Measurements from ENCODE around the gene SLC25A23. TPM values are rescaled to one million over a fixed set of nuclear protein-coding genes. Genes with fewer than 3 reads are reported as not detected.

The SLC25A23 gene
- total RNA-seq, 2 donors from 2014 or later, result 24.6 to 26.3 TPM

DNA sequence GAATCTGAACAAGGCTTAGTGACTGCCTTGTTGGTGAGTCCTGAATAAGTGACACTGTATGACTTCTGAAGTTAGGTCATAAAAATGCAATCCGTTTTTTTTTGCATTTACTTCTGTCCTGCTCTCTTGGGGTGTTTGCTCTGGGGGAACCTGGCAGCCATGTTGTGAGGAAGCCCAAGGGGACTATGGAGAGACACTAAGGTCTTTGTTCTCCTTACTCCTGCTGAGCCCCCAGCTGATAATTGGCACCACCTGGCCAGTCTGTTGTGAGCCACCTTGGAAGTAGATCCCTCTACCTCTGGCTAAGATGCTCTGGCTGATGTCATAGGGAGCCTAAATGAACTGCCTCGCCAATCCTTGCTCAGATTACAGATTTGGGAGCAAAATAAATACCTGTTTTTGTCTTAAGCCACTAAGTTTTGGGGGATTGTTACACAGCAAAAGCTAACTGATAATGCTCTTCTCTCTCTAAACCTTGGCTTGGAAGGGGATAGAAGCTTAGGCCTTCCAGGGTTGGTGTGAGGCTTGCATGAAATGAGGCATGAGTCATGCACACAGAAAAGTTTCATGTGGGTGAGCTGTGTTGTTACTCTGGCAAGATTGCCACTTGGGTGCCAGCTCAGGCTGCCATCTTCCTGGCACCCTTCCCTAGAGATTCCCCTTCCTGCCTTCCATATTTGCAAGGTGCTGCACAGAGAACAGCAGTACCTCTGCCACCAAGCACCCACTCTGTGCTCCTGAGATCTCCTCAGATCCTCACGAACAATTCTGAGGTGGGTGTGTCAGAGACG, 32.4 kb upstream of the SLC25A23 start:
- Mint-ChIP-seq H3K27me3 (ENCODE audit: low read depth) (no peaks in the 10 kb centered on the region), H3K4me1 (ENCODE audit: low read depth) (peaks cover 23% of the 10 kb centered on the region), H3K27ac (no peak overlapping the region), H3K36me3 (ENCODE audit: insufficient read depth in 2 of 2) (peaks cover 4 to 5% of the 10 kb centered on the region in 2 donors), H3K9me3 (peaks cover 2 to 3% of the 10 kb centered on the region in 2 donors), H3K4me3 (no peak overlapping the region)
- ATAC-seq (replicated peaks in 1 of 2), result no peak
- no peak for DNase-seq

- H3K4me3 Mint-ChIP-seq, result peak overlapping the region; percentile 77 to 85
- H3K9me3 Mint-ChIP-seq, result peaks cover 2 to 3% of the 10 kb centered on the region in 2 donors
- DNase-seq (no peak), ATAC-seq (replicated peaks in 1 of 2) (no peak)
- peaks cover 23% of the 10 kb centered on the region for H3K4me1 Mint-ChIP-seq (ENCODE audit: low read depth)
- peak overlapping the region; percentile 77 for H3K27ac Mint-ChIP-seq
- H3K27me3 Mint-ChIP-seq (ENCODE audit: low read depth), result no peaks in the 10 kb centered on the region
- H3K36me3 Mint-ChIP-seq (ENCODE audit: insufficient read depth in 2 of 2), result peaks cover 4 to 5% of the 10 kb centered on the region in 2 donors
Measured at GRCh38 chr19:6490134-6490533, 30.5 kb upstream of the SLC25A23 start.

- no peaks in the 10 kb centered on the region for H3K27me3 Mint-ChIP-seq (ENCODE audit: low read depth)
- peaks cover 4 to 5% of the 10 kb centered on the region in 2 donors for H3K36me3 Mint-ChIP-seq (ENCODE audit: insufficient read depth in 2 of 2)
- peak overlapping the region; percentile 77 to 85 for H3K4me3 Mint-ChIP-seq
- H3K27ac Mint-ChIP-seq, result peak overlapping the region; percentile 77
- ATAC-seq (replicated peaks in 1 of 2), result peak; percentile 86 to 89
- DNase-seq, result peak in 1 of 2 donors; percentile 39
- H3K4me1 Mint-ChIP-seq (ENCODE audit: low read depth), result peaks cover 23% of the 10 kb centered on the region
- peaks cover 2 to 3% of the 10 kb centered on the region in 2 donors for H3K9me3 Mint-ChIP-seq
Measured at GRCh38 chr19:6489278-6490061, 29.9 kb upstream of the SLC25A23 start.

DNA sequence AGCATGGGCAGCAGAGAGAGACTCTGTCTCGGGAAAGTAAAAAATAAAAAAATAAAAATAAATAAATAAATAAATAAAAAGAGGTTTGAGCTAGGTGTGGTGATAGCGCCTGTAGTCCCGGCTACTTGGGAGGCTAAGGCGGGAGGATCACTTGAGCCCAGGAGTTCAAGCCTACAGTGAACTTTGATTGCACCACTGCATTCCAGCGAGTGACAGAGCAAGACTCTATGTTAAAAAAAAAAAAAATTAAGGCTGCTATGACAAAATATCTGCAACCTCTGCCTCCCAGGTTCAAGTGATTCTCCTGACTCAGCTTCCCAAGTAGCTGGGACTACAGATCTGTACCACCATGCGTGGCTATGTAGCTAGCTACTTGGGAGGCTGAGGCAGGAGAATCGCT, 25.2 kb upstream of the SLC25A23 start:
- H3K36me3 Mint-ChIP-seq (ENCODE audit: insufficient read depth in 2 of 2), result peaks cover 3 to 5% of the 10 kb centered on the region in 2 donors
- no peak overlapping the region for H3K4me3 Mint-ChIP-seq
- peaks cover 30% of the 10 kb centered on the region for H3K4me1 Mint-ChIP-seq (ENCODE audit: low read depth)
- DNase-seq (no peak), ATAC-seq (replicated peaks in 1 of 2) (no peak)
- H3K27me3 Mint-ChIP-seq (ENCODE audit: low read depth), result no peaks in the 10 kb centered on the region
- H3K9me3 Mint-ChIP-seq, result no peaks in the 10 kb centered on the region
- no peak overlapping the region for H3K27ac Mint-ChIP-seq

DNA sequence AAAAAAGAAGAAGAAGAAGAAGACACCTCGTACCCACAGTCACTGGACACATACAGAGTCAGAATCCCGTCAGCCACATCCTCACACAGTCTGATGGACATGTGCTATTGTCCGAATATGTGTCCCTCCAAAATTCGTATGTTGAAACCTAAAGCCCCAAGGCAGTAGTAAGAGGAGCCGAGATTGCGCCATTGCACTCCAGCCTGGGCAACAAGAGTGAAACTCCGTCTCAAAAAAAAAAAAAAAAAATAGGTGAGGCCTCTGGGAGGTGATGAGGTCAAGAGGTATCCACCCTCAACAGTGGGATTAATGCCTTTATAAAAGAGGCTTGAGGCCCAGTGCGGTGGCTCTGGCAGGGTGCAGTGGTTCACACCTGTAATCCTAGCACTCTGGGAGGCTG, 24.6 kb upstream of the SLC25A23 start:
- Mint-ChIP-seq H3K27me3 (ENCODE audit: low read depth) (no peaks in the 10 kb centered on the region), H3K4me3 (no peak overlapping the region), H3K27ac (peak overlapping the region; percentile 22), H3K4me1 (ENCODE audit: low read depth) (peaks cover 25% of the 10 kb centered on the region), H3K36me3 (ENCODE audit: insufficient read depth in 2 of 2) (peaks cover 3 to 5% of the 10 kb centered on the region in 2 donors), H3K9me3 (no peaks in the 10 kb centered on the region)
- no peak for DNase-seq
- no peak for ATAC-seq (replicated peaks in 1 of 2)

- no peak for ATAC-seq (replicated peaks in 1 of 2)
- Mint-ChIP-seq H3K4me3 (no peak overlapping the region), H3K4me1 (ENCODE audit: low read depth) (peaks cover 24% of the 10 kb centered on the region), H3K9me3 (no peaks in the 10 kb centered on the region), H3K36me3 (ENCODE audit: insufficient read depth in 2 of 2) (peaks cover 3 to 5% of the 10 kb centered on the region in 2 donors), H3K27me3 (ENCODE audit: low read depth) (no peaks in the 10 kb centered on the region), H3K27ac (no peak overlapping the region)
- no peak for DNase-seq
Measured at GRCh38 chr19:6483235-6483634, 23.6 kb upstream of the SLC25A23 start.

GRCh38 chr19:6482343-6482686, 22.7 kb upstream of the SLC25A23 start:
- H3K36me3 Mint-ChIP-seq (ENCODE audit: insufficient read depth in 2 of 2), result peaks cover 3 to 5% of the 10 kb centered on the region in 2 donors
- DNase-seq, result no peak
- H3K4me3 Mint-ChIP-seq, result peak overlapping the region; percentile 92 to 93
- H3K4me1 Mint-ChIP-seq (ENCODE audit: low read depth), result peaks cover 24% of the 10 kb centered on the region
- H3K9me3 Mint-ChIP-seq, result no peaks in the 10 kb centered on the region
- peak overlapping the region; percentile 90 for H3K27ac Mint-ChIP-seq
- peak; percentile 15 to 20 for ATAC-seq (replicated peaks in 1 of 2)
- no peaks in the 10 kb centered on the region for H3K27me3 Mint-ChIP-seq (ENCODE audit: low read depth)

DNA sequence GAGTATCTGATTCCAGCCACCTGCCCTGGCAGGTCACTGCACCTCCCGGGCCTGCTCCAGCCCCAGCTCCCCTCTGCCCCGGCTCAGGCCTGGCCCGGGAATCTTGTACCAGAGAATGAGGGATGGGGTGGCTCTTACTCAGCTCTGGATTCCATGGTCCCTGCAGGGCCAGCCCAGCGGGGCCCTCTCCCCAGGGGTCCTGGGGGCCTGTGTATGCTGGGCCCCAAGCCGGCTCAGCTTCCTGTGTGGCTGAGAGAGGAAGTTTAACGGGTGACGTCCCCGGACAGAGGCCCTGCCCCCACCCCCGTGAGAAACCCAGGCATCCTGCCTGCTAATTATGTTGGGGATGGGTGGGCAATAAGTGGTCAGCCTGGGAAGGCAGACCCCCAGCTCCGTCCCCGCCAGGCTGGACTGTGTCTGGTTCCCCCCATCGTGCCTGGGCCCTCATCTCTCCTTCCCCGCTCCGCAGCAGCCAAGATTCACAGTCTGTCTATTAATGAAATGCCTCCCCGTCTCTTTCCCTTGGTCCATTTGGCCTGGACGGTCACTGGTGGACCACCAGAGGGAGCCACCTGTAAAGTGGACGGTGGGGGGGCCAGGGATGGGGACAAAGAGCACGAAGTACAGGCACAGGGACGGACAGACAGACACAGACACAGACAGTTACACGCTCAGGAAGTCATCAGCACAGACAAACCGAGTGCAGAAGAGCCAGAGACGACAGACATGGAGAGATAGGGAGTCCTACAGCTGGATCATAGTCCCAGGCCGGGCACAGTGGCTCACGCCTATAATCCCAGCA, 22.1 kb upstream of the SLC25A23 start, which contains the start of gene DENND1C:
Gene DENND1C, minus strand, starts transcription at position 247 of the 802 bp plus-strand sequence. Its CDS starts 92 bp downstream, at position 155.
- ATAC-seq (replicated peaks in 1 of 2) (peak; percentile 86 to 88), DNase-seq (peak; percentile 77 to 79)
- H3K36me3 Mint-ChIP-seq (ENCODE audit: insufficient read depth in 2 of 2), result peaks cover 3 to 7% of the 10 kb centered on the region in 2 donors
- peak within 1 kb of the TSS; percentile 92 to 93 for H3K4me3 Mint-ChIP-seq
- H3K27me3 Mint-ChIP-seq (ENCODE audit: low read depth), result no peaks in the 10 kb centered on the region
- H3K9me3 Mint-ChIP-seq, result no peaks in the 10 kb centered on the region
- peak within 1 kb of the TSS; percentile 90 for H3K27ac Mint-ChIP-seq
- H3K4me1 Mint-ChIP-seq (ENCODE audit: low read depth), result peaks cover 24% of the 10 kb centered on the region

- Mint-ChIP-seq H3K9me3 (no peaks in the 10 kb centered on the region), H3K36me3 (ENCODE audit: insufficient read depth in 2 of 2) (peaks cover 3 to 7% of the 10 kb centered on the region in 2 donors), H3K27me3 (ENCODE audit: low read depth) (no peaks in the 10 kb centered on the region), H3K27ac (peak overlapping the region; percentile 90), H3K4me1 (ENCODE audit: low read depth) (peaks cover 24% of the 10 kb centered on the region), H3K4me3 (peak overlapping the region; percentile 92 to 93)
- ATAC-seq (replicated peaks in 1 of 2) (peak; percentile 33 to 47), DNase-seq (peak; percentile 33 to 35)
Measured at GRCh38 chr19:6480848-6481415, 21.3 kb upstream of the SLC25A23 start.

DNA sequence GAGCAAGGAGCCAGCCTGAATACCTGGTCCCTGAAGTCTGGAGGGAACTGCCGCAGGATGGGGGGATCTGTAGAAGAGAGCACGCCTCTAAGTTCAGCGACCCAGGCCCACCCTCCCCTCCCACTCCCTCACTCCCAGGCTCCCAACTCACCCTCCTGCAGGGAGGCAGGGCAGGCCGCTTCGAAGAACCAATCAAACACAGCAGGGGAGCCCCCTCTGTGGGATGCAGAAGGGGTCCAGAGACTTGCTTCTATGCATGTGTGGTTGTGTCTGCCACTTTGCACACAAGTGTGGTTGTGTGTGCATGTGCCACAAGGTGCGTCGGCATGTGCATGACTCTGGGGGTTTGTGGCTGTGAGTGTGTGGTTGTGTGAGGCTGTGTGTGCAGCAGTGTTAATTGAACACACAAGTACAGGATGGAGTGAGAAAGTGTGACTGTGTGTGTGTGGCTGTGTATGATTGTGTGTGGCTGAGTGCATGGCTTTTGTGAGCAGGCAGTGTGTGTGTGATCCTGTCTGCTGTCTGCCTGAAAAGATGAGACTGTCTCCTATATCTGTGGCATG, 20.3 kb upstream of the SLC25A23 start:
- ATAC-seq (replicated peaks in 1 of 2) (no peak), DNase-seq (no peak)
- Mint-ChIP-seq H3K9me3 (no peaks in the 10 kb centered on the region), H3K4me3 (peak overlapping the region; percentile 92 to 93), H3K27me3 (ENCODE audit: low read depth) (no peaks in the 10 kb centered on the region), H3K4me1 (ENCODE audit: low read depth) (peaks cover 24% of the 10 kb centered on the region), H3K27ac (peak overlapping the region; percentile 90), H3K36me3 (ENCODE audit: insufficient read depth in 2 of 2) (peaks cover 3 to 7% of the 10 kb centered on the region in 2 donors)

DNA sequence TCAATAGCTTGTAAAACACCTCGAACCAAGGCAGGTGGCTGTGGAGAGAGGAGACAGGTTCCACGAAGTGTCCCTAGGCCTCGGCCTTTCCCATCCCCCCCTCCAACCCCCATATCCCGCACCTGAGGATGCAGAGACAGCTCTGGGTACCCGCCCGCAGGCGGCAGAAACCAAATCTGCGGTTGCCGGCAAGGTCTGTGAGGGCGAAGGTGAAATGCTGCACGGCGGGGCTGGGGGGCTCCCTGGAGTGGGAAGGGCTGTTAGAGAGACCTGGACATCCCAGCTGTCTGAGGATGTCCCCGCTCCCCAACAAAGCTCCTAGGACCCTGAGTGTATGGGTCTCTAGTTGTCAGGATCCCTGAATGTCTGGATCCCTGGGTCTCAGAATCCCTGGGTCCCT, 19.2 kb upstream of the SLC25A23 start:
- Mint-ChIP-seq H3K27ac (no peak overlapping the region), H3K27me3 (ENCODE audit: low read depth) (no peaks in the 10 kb centered on the region)
- no peak for DNase-seq

DNA sequence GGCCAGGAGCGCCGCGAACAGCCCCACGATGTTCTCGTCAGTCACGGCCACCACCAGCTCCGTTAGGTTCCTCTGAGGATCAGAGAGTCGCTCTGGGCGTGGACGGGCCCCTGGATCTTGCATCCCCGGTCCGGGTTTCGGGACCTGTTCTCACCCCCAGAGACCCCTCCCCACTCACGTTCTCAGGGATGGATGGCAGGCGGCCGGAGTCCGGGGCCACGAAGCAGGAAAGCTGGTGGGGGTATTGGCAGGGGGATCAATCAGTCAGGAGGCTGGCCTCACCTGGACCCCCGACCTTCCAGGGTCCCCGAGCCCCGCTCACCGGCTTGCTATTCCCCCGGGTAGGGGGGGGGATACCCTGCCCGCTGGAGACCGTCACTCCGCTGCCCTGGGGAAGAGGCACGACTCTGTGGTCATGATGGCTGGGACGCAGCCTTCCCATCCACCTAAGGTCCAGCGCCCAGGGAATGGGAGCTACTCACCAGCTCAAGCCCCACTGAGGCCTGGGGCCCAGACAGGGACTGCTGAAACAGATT, 17.4 kb upstream of the SLC25A23 start:
- Mint-ChIP-seq H3K27ac (no peak overlapping the region), H3K9me3 (no peaks in the 10 kb centered on the region), H3K36me3 (ENCODE audit: insufficient read depth in 2 of 2) (peaks cover 3 to 11% of the 10 kb centered on the region in 2 donors), H3K4me3 (no peak overlapping the region), H3K27me3 (ENCODE audit: low read depth) (no peaks in the 10 kb centered on the region), H3K4me1 (ENCODE audit: low read depth) (peaks cover 18% of the 10 kb centered on the region)
- ATAC-seq (replicated peaks in 1 of 2) (no peak), DNase-seq (no peak)

More for the DNA sequence above, 19.2 kb upstream of the SLC25A23 start:
- Mint-ChIP-seq H3K9me3 (no peaks in the 10 kb centered on the region), H3K4me3 (no peak overlapping the region), H3K4me1 (ENCODE audit: low read depth) (peaks cover 24% of the 10 kb centered on the region), H3K36me3 (ENCODE audit: insufficient read depth in 2 of 2) (peaks cover 3 to 10% of the 10 kb centered on the region in 2 donors)
- ATAC-seq (replicated peaks in 1 of 2), result no peak
